ENCODE data around the gene SSH2. TPM values are rescaled to one million over a fixed set of nuclear protein-coding genes. Genes with fewer than 3 reads are reported as not detected.

Gene SSH2
- total RNA-seq, 1 donor from 2014 or later: 46.5 TPM

- H3K36me3 Mint-ChIP-seq (ENCODE audit: unreplicated experiment): no peaks in the 10 kb centered on the region
- H3K27me3 Mint-ChIP-seq (ENCODE audit: unreplicated experiment): peaks cover 2% of the 10 kb centered on the region
- H3K27ac Mint-ChIP-seq (ENCODE audit: unreplicated experiment): no peak overlapping the region
- TF ChIP-seq CTCF (IDR thresholded peaks at IDR 0.05; ENCODE audit: partially characterized antibody, unreplicated experiment): no peak
- H3K4me1 Mint-ChIP-seq (ENCODE audit: low read depth, unreplicated experiment): peaks cover 7% of the 10 kb centered on the region
- DNase-seq: no peak
- H3K4me3 Mint-ChIP-seq (ENCODE audit: unreplicated experiment): no peak overlapping the region
- H3K9me3 Mint-ChIP-seq (ENCODE audit: unreplicated experiment): peaks cover 1% of the 10 kb centered on the region
Measured at GRCh38 chr17:29758255-29758654, 171.8 kb downstream of the SSH2 start.

GRCh38 chr17:29757788-29758187 is 172.2 kb downstream of the SSH2 start:
- Mint-ChIP-seq H3K36me3 (ENCODE audit: unreplicated experiment) (no peaks in the 10 kb centered on the region), H3K27ac (ENCODE audit: unreplicated experiment) (no peak overlapping the region), H3K4me3 (ENCODE audit: unreplicated experiment) (no peak overlapping the region), H3K4me1 (ENCODE audit: low read depth, unreplicated experiment) (peaks cover 7% of the 10 kb centered on the region), H3K27me3 (ENCODE audit: unreplicated experiment) (peaks cover 2% of the 10 kb centered on the region), H3K9me3 (ENCODE audit: unreplicated experiment) (peaks cover 1% of the 10 kb centered on the region)
- TF ChIP-seq CTCF (IDR thresholded peaks at IDR 0.05; ENCODE audit: partially characterized antibody, unreplicated experiment): no peak
- DNase-seq: no peak

GRCh38 chr17:29753845-29754439 is 176.1 kb downstream of the SSH2 start:
- no peaks in the 10 kb centered on the region for H3K27me3 Mint-ChIP-seq (ENCODE audit: unreplicated experiment)
- H3K4me3 Mint-ChIP-seq (ENCODE audit: unreplicated experiment): no peak overlapping the region
- no peaks in the 10 kb centered on the region for H3K9me3 Mint-ChIP-seq (ENCODE audit: unreplicated experiment)
- TF ChIP-seq CTCF (IDR thresholded peaks at IDR 0.05; ENCODE audit: partially characterized antibody, unreplicated experiment): no peak
- no peak for DNase-seq
- no peak overlapping the region for H3K27ac Mint-ChIP-seq (ENCODE audit: unreplicated experiment)
- H3K4me1 Mint-ChIP-seq (ENCODE audit: low read depth, unreplicated experiment): peaks cover 1% of the 10 kb centered on the region
- no peaks in the 10 kb centered on the region for H3K36me3 Mint-ChIP-seq (ENCODE audit: unreplicated experiment)

- no peak for TF ChIP-seq CTCF (IDR thresholded peaks at IDR 0.05; ENCODE audit: partially characterized antibody, unreplicated experiment)
- peaks cover 3% of the 10 kb centered on the region for H3K9me3 Mint-ChIP-seq (ENCODE audit: unreplicated experiment)
Measured at GRCh38 chr17:29749045-29749825, 180.8 kb downstream of the SSH2 start.

GRCh38 chr17:29748400-29748799 is 181.6 kb downstream of the SSH2 start:
- no peaks in the 10 kb centered on the region for H3K36me3 Mint-ChIP-seq (ENCODE audit: unreplicated experiment)
- H3K9me3 Mint-ChIP-seq (ENCODE audit: unreplicated experiment): peaks cover 3% of the 10 kb centered on the region
- H3K4me3 Mint-ChIP-seq (ENCODE audit: unreplicated experiment): peak overlapping the region; percentile 53
- TF ChIP-seq CTCF (IDR thresholded peaks at IDR 0.05; ENCODE audit: partially characterized antibody, unreplicated experiment): no peak
- peak overlapping the region; percentile 89 for H3K27ac Mint-ChIP-seq (ENCODE audit: unreplicated experiment)
- peaks cover 3% of the 10 kb centered on the region for H3K27me3 Mint-ChIP-seq (ENCODE audit: unreplicated experiment)
- no peak for DNase-seq
- H3K4me1 Mint-ChIP-seq (ENCODE audit: low read depth, unreplicated experiment): peaks cover 31% of the 10 kb centered on the region

More at GRCh38 chr17:29749045-29749825, 180.8 kb downstream of the SSH2 start:
- Mint-ChIP-seq H3K4me1 (ENCODE audit: low read depth, unreplicated experiment) (peaks cover 27% of the 10 kb centered on the region), H3K27ac (ENCODE audit: unreplicated experiment) (peak overlapping the region; percentile 89), H3K4me3 (ENCODE audit: unreplicated experiment) (no peak overlapping the region), H3K27me3 (ENCODE audit: unreplicated experiment) (peaks cover 3% of the 10 kb centered on the region), H3K36me3 (ENCODE audit: unreplicated experiment) (no peaks in the 10 kb centered on the region)
- no peak for DNase-seq
